ENCODE measurements around the gene GPR89B.
"Not testable (repeated sequence)": the region's sequence is repeated elsewhere in the genome, so short reads cannot be mapped to it uniquely, and the experiment has no call there.

- TF ChIP-seq CTCF, POLR2A (IDR thresholded peaks at IDR 0.05): not testable (repeated sequence)
These were observed 59.7 kb downstream of the GPR89B start for GRCh38 chr1:147987893-147988292.
